COR-L47 (cell line): ENCODE results near the gene MNT.

Source experiments
- DNase-seq: peaks from one replicate; lab custom pipeline; 2025; lab: John Stamatoyannopoulos, UW

MNT gene

GRCh38 chr17:2396192-2396567, 4.7 kb downstream of the MNT start:
- no peak for DNase-seq

GRCh38 chr17:2395258-2396181, 5.3 kb downstream of the MNT start:
- no peak for DNase-seq

GRCh38 chr17:2394775-2395201, 6.1 kb downstream of the MNT start:
- no peak for DNase-seq

GRCh38 chr17:2393954-2394749, 6.7 kb downstream of the MNT start:
- DNase-seq: no peak

- peak; percentile 72 for DNase-seq
Observed at GRCh38 chr17:2393174-2393953, 7.5 kb downstream of the MNT start.

- DNase-seq: peak; percentile 87
Observed at GRCh38 chr17:2392252-2393173, 8.3 kb downstream of the MNT start.

GRCh38 chr17:2391597-2392251, 9.1 kb downstream of the MNT start:
- no peak for DNase-seq

GRCh38 chr17:2390199-2390836, 10.5 kb downstream of the MNT start:
- DNase-seq: no peak

GRCh38 chr17:2388683-2389055, 12.2 kb downstream of the MNT start:
- no peak for DNase-seq

GRCh38 chr17:2388020-2388682, 12.7 kb downstream of the MNT start:
- DNase-seq: no peak

- DNase-seq: no peak
Observed at GRCh38 chr17:2387086-2388019, 13.5 kb downstream of the MNT start.

- no peak for DNase-seq
Observed at GRCh38 chr17:2386400-2387085, 14.3 kb downstream of the MNT start.

GRCh38 chr17:2385240-2386210, 15.3 kb downstream of the MNT start:
- DNase-seq: no peak

- no peak for DNase-seq
Observed at GRCh38 chr17:2384439-2385127, 16.3 kb downstream of the MNT start.

- no peak for DNase-seq
Observed at GRCh38 chr17:2383628-2384167, 17.2 kb downstream of the MNT start.
